Cardiac muscle cell (in vitro differentiated cells and primary cell): ENCODE results near the gene TBCE. TPM values are rescaled to one million over a fixed set of nuclear protein-coding genes. Genes with fewer than 3 reads are reported as not detected.
"Not testable (repeated sequence)": the region's sequence is repeated elsewhere in the genome, so short reads cannot be mapped to it uniquely, and the experiment has no call there.

Experiments used
- DNase-seq, 2 donors: peaks; one replicate each; pipeline versions ENCODE4 v3.0.0 to v3.0.0-alpha.2; 2010 to 2017; ENCODE audit warnings: low read depth in 1 of 2, low spot score in 1 of 2
- H3K27ac ChIP-seq: fragments of 200-600 bp; sonication (generic); 2 replicates; pipeline ENCODE4 v1.5.1; 2016
- H3K27me3 ChIP-seq: fragments of 200-600 bp; sonication (generic); 2 replicates; pipeline ENCODE4 v1.6.0; 2016; ENCODE audit warnings: control low read depth
- H3K36me3 ChIP-seq: fragments of 200-600 bp; sonication (generic); 2 replicates; pipeline ENCODE4 v1.5.1; 2016; ENCODE audit warnings: control low read depth
- H3K4me1 ChIP-seq: fragments of 200-600 bp; sonication (generic); 2 replicates; pipeline ENCODE4 v1.8.1; 2017; ENCODE audit warnings: low read depth, mild to moderate bottlenecking, mixed run types
- H3K4me3 ChIP-seq: fragments of 200-600 bp; sonication (generic); 2 replicates; pipeline ENCODE4 v1.5.1; 2016; ENCODE audit warnings: mild to moderate bottlenecking
- H3K9me3 ChIP-seq: fragments of 200-600 bp; sonication (generic); 2 replicates; pipeline ENCODE4 v1.5.1; 2017; ENCODE audit warnings: low read depth, mild to moderate bottlenecking, control low read depth
- CTCF ChIP-seq: IDR thresholded peaks from 2 replicates; pipeline ENCODE4 v1.5.1; 2012; ENCODE audit warnings: low read depth, mild to moderate bottlenecking, low read length
- polyA plus RNA-seq: library from polyadenylated mRNA; unstranded; fragments of >200 nt; fragmentation: Nextera tagmentation; extraction: Ambion mirVana; gene quantifications from 2 replicates; pipeline ENCODE4 v1.2.1, GENCODE V29; 2016
- total RNA-seq: library from RNA; depleted of rRNA; stranded (reverse); fragments of >200 nt; gene quantifications from 2 replicates; pipeline ENCODE4 v1.2.3, GENCODE V29; 2016

The TBCE gene
- total and polyA plus RNA-seq, 2 experiments from 2014 or later = 17.9 to 34.8 TPM

GRCh38 chr1:235357485-235358373 lies 9.5 kb upstream of the TBCE start:
- Histone ChIP-seq H3K27me3 (no peaks in the 10 kb centered on the region), H3K36me3 (no peaks in the 10 kb centered on the region), H3K4me3 (no peak overlapping the region), H3K27ac (peak overlapping the region; percentile 25), H3K9me3 (no peaks in the 10 kb centered on the region), H3K4me1 (no peaks in the 10 kb centered on the region)
- DNase-seq = peak in 1 of 2 donors; percentile 18
- TF ChIP-seq CTCF = no peak

GRCh38 chr1:235358899-235359298 lies 8.3 kb upstream of the TBCE start:
- DNase-seq = no peak
- Histone ChIP-seq H3K36me3 (no peaks in the 10 kb centered on the region), H3K4me1 (no peaks in the 10 kb centered on the region), H3K27ac (no peak overlapping the region), H3K4me3 (no peak overlapping the region), H3K9me3 (no peaks in the 10 kb centered on the region), H3K27me3 (no peaks in the 10 kb centered on the region)
- TF ChIP-seq CTCF = no peak

GRCh38 chr1:235364189-235364588 lies 3.0 kb upstream of the TBCE start:
- H3K27me3 ChIP-seq, DNase-seq, H3K9me3 ChIP-seq, H3K36me3 ChIP-seq, H3K4me3 ChIP-seq, H3K4me1 ChIP-seq, H3K27ac ChIP-seq: not testable (repeated sequence)

- Histone ChIP-seq H3K27me3 (no peaks in the 10 kb centered on the region), H3K4me1 (no peaks in the 10 kb centered on the region), H3K9me3 (no peaks in the 10 kb centered on the region), H3K4me3 (no peak overlapping the region), H3K36me3 (no peaks in the 10 kb centered on the region), H3K27ac (no peak overlapping the region)
- no peak for DNase-seq
- TF ChIP-seq CTCF = no peak
Observed at GRCh38 chr1:235366286-235366685, 941 bp upstream of the TBCE start.

GRCh38 chr1:235368428-235368827 lies 1.2 kb downstream of the TBCE start:
- H3K4me1 ChIP-seq = no peaks in the 10 kb centered on the region
- H3K27me3 ChIP-seq = no peaks in the 10 kb centered on the region

More at GRCh38 chr1:235368428-235368827, 1.2 kb downstream of the TBCE start:
- Histone ChIP-seq H3K36me3 (no peaks in the 10 kb centered on the region), H3K9me3 (no peaks in the 10 kb centered on the region), H3K4me3 (no peak overlapping the region), H3K27ac (no peak overlapping the region)
- no peak for DNase-seq
- no peak for TF ChIP-seq CTCF
